HG03103 (cell line): Measurements from ENCODE around the gene DNAH8.

Experiments
- ATAC-seq: cut with Tn5 transposase; IDR thresholded peaks from one replicate; pipeline ENCODE4 v1.9.1; 2021; ENCODE audit warnings: low read depth; ENCODE audit not compliant: unreplicated experiment

The DNAH8 gene

DNA sequence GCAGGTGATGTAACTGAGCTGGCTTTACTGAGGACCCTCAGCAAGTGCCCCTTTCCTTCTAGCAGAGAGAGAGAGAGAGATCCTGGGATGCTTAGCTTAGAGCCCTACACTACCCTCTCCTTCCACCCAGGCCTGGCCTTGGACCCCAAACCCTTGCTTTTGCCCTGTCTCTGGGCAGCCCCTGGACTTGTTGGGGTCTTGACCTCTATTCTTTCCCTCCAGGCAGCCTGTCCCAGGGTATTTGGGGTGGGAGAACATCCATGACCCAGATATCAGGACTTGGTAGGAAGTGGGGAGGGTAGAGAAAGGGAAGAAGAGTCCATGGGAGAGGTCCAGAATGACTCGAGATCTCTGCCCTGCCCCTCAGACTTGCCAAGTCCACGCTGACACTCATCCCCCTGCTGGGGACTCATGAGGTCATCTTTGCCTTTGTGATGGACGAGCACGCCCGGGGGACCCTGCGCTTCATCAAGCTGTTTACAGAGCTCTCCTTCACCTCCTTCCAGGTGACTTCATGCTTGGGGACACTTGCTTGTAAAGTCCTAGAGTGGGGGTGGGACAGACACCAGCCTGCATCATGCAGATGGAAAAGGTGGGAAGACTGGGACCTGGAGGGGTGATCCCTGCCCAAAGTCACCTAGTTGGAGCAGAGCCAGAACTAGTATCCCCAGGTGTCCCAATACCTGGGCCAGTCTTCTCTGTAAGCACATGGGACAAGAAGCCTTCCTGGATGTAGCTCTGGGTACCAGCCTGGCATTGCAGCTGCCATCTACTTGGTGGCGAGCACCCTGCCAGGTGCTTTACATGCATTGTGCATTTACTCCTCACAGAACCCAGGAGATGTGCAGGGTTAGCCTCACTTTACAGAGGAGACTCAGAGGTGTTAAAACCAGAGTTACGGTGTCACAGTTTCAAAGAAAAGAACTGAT lies 364.4 kb downstream of the DNAH8 start:
- no peak for ATAC-seq
